IPS DF 4.7 (cell line): ENCODE data around the gene SLC25A47.
"Not testable (repeated sequence)": the region's sequence is repeated elsewhere in the genome, so short reads cannot be mapped to it uniquely, and the experiment has no call there.

ENCODE experiments used
- DNase-seq: peaks from one replicate; pipeline ENCODE4 v3.0.0-alpha.2; 2013; ENCODE audit warnings: low spot score; ENCODE audit errors: extremely low read depth

The SLC25A47 gene

GRCh38 chr14:100323942-100324307 is 786 bp downstream of the SLC25A47 start:
- no peak for DNase-seq

DNA sequence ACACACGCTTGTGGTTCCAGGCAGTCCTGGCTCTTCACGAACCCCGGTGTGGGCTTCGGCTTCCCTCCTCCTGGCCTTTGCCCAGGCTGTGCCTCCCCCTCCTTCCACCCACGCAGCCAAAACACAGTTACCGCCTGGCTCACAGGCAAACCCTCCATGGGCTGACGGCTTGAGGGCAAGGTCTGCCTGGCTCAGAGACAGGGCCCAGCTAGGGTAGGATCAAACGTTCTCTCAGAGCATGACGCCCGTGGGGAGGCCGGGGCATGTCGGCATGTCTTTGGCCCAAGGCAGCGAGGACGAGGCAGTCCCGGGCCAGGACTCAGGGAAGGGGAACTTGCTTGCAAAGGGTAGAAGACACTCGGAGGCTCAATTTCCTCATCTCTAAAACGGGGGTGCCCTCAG is 2.1 kb downstream of the SLC25A47 start:
- no peak for DNase-seq

DNA sequence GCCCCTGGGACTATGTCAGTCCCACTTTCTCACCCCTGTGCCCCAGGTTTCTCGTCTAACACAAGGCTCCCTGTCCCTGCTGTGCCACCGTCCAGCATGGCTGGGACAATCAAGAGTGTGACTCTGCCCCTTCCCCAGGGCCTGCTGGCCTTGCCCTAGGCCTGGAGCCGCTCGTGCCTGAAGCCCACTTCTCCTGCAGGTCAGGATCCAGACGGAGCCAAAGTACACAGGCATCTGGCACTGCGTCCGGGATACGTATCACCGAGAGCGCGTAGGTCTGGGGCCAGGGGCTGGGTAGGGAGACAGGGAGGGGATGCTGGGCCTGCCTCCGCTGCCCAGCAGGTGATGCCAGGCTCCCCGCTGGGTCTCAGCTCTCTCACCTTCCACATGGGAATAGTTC is 2.8 kb downstream of the SLC25A47 start:
- DNase-seq, result no peak

DNA sequence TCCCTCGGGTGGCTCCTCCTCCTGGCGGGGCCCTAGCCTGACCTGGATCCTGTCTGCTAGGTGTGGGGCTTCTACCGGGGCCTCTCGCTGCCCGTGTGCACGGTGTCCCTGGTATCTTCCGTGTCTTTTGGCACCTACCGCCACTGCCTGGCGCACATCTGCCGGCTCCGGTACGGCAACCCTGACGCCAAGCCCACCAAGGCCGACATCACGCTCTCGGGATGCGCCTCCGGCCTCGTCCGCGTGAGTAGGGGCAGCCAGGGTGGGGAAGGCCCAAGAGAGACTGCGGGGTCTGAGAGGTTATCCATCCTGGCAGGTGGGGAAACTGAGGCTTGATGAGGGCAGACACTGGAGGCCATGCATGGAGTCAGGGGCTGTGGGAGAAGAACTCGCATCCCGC is 4.0 kb downstream of the SLC25A47 start:
- no peak for DNase-seq

GRCh38 chr14:100328495-100329163 is 5.5 kb downstream of the SLC25A47 start:
- DNase-seq, result no peak

DNA sequence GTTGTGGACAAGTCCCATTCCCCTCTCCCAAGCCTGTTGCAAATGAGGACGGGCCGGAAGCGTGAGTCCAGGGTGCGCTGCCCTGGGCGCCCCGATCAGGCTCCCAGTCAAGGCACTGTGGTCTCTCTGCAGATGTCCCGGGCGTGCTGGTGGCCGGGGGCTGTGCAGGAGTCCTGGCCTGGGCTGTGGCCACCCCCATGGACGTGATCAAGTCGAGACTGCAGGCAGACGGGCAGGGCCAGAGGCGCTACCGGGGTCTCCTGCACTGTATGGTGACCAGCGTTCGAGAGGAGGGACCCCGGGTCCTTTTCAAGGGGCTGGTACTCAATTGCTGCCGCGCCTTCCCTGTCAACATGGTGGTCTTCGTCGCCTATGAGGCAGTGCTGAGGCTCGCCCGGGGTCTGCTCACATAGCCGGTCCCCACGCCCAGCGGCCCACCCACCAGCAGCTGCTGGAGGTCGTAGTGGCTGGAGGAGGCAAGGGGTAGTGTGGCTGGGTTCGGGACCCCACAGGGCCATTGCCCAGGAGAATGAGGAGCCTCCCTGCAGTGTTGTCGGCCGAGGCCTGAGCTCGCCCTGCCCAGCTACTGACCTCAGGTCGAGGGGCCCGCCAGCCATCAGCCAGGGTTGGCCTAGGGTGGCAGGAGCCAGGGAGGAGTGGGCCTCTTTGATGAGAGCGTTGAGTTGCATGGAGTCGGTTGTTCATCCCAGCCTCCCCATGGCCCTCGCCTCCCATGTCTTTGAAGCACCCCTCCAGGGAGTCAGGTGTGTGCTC is 6.3 kb downstream of the SLC25A47 start:
- no peak for DNase-seq

- no peak for DNase-seq
Observed at GRCh38 chr14:100330007-100330344, 6.8 kb downstream of the SLC25A47 start.

- DNase-seq, result no peak
Observed at GRCh38 chr14:100330388-100330931, 7.3 kb downstream of the SLC25A47 start.

- no peak for DNase-seq
Observed at GRCh38 chr14:100332071-100332639, 9.0 kb downstream of the SLC25A47 start.

GRCh38 chr14:100332797-100333196 is 9.7 kb downstream of the SLC25A47 start:
- DNase-seq, result no peak

DNA sequence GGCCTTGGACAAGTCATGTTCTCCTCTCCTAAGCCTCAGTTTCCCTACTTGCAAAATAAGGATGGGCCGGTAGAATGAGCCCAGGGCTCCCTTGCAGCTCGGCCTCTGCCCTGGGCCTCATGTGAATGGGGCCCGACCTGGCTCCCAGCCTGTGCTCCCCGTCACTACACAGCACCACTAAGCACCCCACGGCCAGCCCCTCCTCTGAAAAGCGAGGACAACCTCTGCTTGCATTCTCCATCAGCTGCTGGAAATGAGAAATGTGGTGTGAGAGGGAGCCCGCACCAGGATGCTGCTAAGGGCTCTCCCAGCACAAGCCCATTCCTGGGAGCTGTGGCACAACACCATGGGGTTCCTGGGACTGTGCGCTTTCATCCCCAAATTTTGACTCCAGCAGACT is 10.2 kb downstream of the SLC25A47 start:
- no peak for DNase-seq

GRCh38 chr14:100333827-100334226 is 10.7 kb downstream of the SLC25A47 start:
- no peak for DNase-seq

GRCh38 chr14:100334904-100335303 is 11.8 kb downstream of the SLC25A47 start:
- DNase-seq, result no peak

GRCh38 chr14:100336618-100337530 is 13.7 kb downstream of the SLC25A47 start:
- DNase-seq, result no peak

DNA sequence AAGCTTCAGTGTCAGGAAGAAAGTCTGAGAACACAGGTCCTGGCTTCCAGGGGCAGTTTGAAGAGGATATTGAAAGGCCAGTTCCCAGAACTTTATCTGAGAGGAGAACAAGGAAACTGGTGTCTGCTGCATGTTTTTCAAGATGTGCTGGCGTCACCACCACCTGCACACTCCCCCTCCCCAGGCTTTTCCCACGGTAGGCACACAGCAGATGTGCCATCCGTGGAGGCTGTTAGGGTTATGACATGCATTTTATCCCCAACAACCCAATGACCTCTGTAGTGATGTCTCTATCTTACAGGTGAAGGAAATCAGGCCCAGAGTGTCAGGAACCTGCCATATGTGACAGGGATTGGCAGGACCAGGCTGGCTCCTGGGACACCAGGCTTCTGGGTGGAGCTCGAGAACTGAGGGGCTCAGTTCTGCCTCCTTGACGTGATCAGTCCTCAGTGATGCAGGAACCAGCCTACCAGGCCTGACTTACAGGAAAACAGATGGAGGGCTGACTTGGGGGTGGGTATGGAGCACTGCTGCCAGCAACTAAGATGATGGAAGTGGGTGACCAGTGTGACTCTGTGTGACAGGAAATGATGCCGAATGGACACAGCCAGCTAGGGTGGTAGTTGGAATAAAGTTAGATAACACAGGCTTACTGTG is 16.8 kb downstream of the SLC25A47 start:
- no peak for DNase-seq

GRCh38 chr14:100340423-100340813 is 17.3 kb downstream of the SLC25A47 start:
- DNase-seq, result no peak

- DNase-seq, result no peak
Observed at GRCh38 chr14:100341301-100342031, 18.3 kb downstream of the SLC25A47 start.

DNA sequence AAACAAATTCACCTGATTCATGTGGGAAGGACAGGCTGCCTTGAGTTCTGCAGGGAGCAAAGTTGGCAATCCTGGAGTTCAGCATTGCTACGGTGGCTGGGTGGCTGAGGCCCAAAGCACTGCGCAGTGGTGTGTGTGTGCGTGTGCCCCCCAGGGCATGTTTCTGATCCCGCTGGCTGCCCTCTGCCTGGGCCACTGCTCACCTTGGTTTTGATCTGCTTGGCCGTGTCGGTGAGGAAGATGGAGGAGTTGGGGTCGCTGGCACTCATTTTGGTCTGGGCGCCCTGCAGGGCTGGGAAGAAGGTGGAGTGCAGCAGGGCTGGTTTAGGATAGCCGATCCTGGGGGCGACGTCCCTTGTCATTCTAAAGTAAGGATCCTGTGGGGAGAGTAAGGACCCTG is 19.1 kb downstream of the SLC25A47 start:
- DNase-seq, result no peak

- DNase-seq, result not testable (repeated sequence)
Observed at GRCh38 chr14:100342826-100343225, 19.7 kb downstream of the SLC25A47 start.

GRCh38 chr14:100344657-100345056 is 21.5 kb downstream of the SLC25A47 start:
- not testable (repeated sequence) for DNase-seq
